WTC11 (cell line): ENCODE data around the gene DHX38. TPM values are rescaled to one million over a fixed set of nuclear protein-coding genes. Genes with fewer than 3 reads are reported as not detected.

Source experiments
- ATAC-seq: fragments of 200-7000 bp; cut with Tn5 transposase; 2 replicates; pipeline ENCODE4 v1.10.0; 2021; ENCODE audit warnings: mild to moderate bottlenecking, moderate library complexity
- CTCF ChIA-PET: fragments of 300-600 bp; sonication (Branson Sonifier 250); formaldehyde crosslinking; loops from one replicate; lab custom pipeline; 2021; ENCODE audit warnings: antibody characterized with exemption; lab: Charles Lee
- POLR2A ChIA-PET: fragments of 350-600 bp; sonication (Branson Sonifier 250); formaldehyde crosslinking; loops from one replicate; lab custom pipeline; 2021; ENCODE audit warnings: antibody characterized with exemption; lab: Charles Lee
- DNase-seq: peaks from one replicate; pipeline ENCODE4 v3.0.0; 2021; ENCODE audit warnings: low spot score
- H3K27ac Mint-ChIP-seq: 2 replicates; pipeline ENCODE4 v1.8.0; 2021; ENCODE audit warnings: mixed read lengths
- H3K27me3 Mint-ChIP-seq: 2 replicates; pipeline ENCODE4 v1.8.0; 2021; ENCODE audit warnings: low read depth, mild to moderate bottlenecking, moderate library complexity, mixed read lengths
- H3K36me3 Mint-ChIP-seq: 2 replicates; pipeline ENCODE4 v1.8.0; 2021; ENCODE audit warnings: mixed read lengths
- H3K4me1 Mint-ChIP-seq: 2 replicates; pipeline ENCODE4 v1.8.0; 2022; ENCODE audit warnings: mixed read lengths
- H3K4me3 Mint-ChIP-seq: 2 replicates; pipeline ENCODE4 v1.8.0; 2021; ENCODE audit warnings: mild to moderate bottlenecking, moderate library complexity, mixed read lengths
- H3K9me3 Mint-ChIP-seq: 2 replicates; pipeline ENCODE4 v1.8.0; 2021; ENCODE audit warnings: mixed read lengths
- ATF1 ChIP-seq: sonication (generic); formaldehyde crosslinking; IDR thresholded peaks from 2 replicates; pipeline ENCODE4 v1.8.1; 2023; ENCODE audit warnings: mild to moderate bottlenecking, moderate library complexity, missing genetic modification reagents
- CBFB ChIP-seq: sonication (generic); formaldehyde crosslinking; IDR thresholded peaks from 2 replicates; pipeline ENCODE4 v1.8.1; 2022; ENCODE audit warnings: mild to moderate bottlenecking, low read depth, missing genetic modification reagents
- CREB1 ChIP-seq: sonication (generic); formaldehyde crosslinking; IDR thresholded peaks from 2 replicates; pipeline ENCODE4 v1.8.0; 2023; ENCODE audit warnings: mild to moderate bottlenecking, missing genetic modification reagents
- E2F1 ChIP-seq: sonication (generic); formaldehyde crosslinking; IDR thresholded peaks from 2 replicates; pipeline ENCODE4 v1.8.0; 2022; ENCODE audit warnings: mild to moderate bottlenecking, missing genetic modification reagents
- ELF4 ChIP-seq: sonication (generic); formaldehyde crosslinking; IDR thresholded peaks from 2 replicates; pipeline ENCODE4 v1.8.1; 2022; ENCODE audit warnings: low read depth, mild to moderate bottlenecking, moderate library complexity, missing genetic modification reagents
- ETV6 ChIP-seq: sonication (generic); formaldehyde crosslinking; IDR thresholded peaks from 2 replicates; pipeline ENCODE4 v1.8.1; 2022; ENCODE audit warnings: mild to moderate bottlenecking, missing genetic modification reagents
- FOXJ3 ChIP-seq: sonication (generic); formaldehyde crosslinking; IDR thresholded peaks from 2 replicates; pipeline ENCODE4 v1.9.0; 2021; ENCODE audit warnings: missing genetic modification reagents, mild to moderate bottlenecking, borderline replicate concordance
- FOXK1 ChIP-seq: sonication (generic); formaldehyde crosslinking; IDR thresholded peaks from 2 replicates; pipeline ENCODE4 v1.8.0; 2022; ENCODE audit warnings: mild to moderate bottlenecking, moderate library complexity, missing genetic modification reagents
- GRHL2 ChIP-seq: fragments of 250-450 bp; sonication (Bioruptor Pico); IDR thresholded peaks from 2 replicates; pipeline ENCODE4 v1.8.0; 2022; ENCODE audit warnings: mild to moderate bottlenecking, moderate library complexity; ENCODE audit not compliant: insufficient replicate concordance, severe bottlenecking
- JAZF1 ChIP-seq: fragments of 250-450 bp; sonication (Bioruptor Pico); IDR thresholded peaks from 2 replicates; pipeline ENCODE4 v1.9.0; 2021; ENCODE audit warnings: moderate library complexity, mild to moderate bottlenecking, inconsistent platforms
- MYBL2 ChIP-seq: sonication (generic); formaldehyde crosslinking; IDR thresholded peaks from 2 replicates; pipeline ENCODE4 v1.8.1; 2023; ENCODE audit warnings: mild to moderate bottlenecking, moderate library complexity, missing genetic modification reagents
- NR2C2 ChIP-seq: sonication (generic); formaldehyde crosslinking; IDR thresholded peaks from 2 replicates; pipeline ENCODE4 v1.8.0; 2022; ENCODE audit warnings: mild to moderate bottlenecking, missing genetic modification reagents
- PRRX2 ChIP-seq: fragments of 250-450 bp; sonication (Bioruptor Pico); IDR thresholded peaks from 2 replicates; pipeline ENCODE4 v1.8.0; 2021; ENCODE audit warnings: mild to moderate bottlenecking
- RELA ChIP-seq: sonication (generic); formaldehyde crosslinking; IDR thresholded peaks from 2 replicates; pipeline ENCODE4 v1.8.1; 2022; ENCODE audit warnings: missing genetic modification reagents, mild to moderate bottlenecking, borderline replicate concordance
- SOX15 ChIP-seq: fragments of 250-450 bp; sonication (Bioruptor Pico); IDR thresholded peaks from 2 replicates; pipeline ENCODE4 v1.9.0; 2021; ENCODE audit warnings: mild to moderate bottlenecking
- TCF7 ChIP-seq: sonication (generic); formaldehyde crosslinking; IDR thresholded peaks from 2 replicates; pipeline ENCODE4 v1.8.0; 2022; ENCODE audit warnings: mild to moderate bottlenecking, low read depth, missing genetic modification reagents, moderate library complexity
- TEAD4 ChIP-seq: sonication (generic); formaldehyde crosslinking; IDR thresholded peaks from 2 replicates; pipeline ENCODE4 v1.8.0; 2022; ENCODE audit warnings: mild to moderate bottlenecking, missing genetic modification reagents
- ZNF232 ChIP-seq: sonication (generic); formaldehyde crosslinking; IDR thresholded peaks from 2 replicates; pipeline ENCODE4 v1.8.0; 2022; ENCODE audit warnings: mild to moderate bottlenecking, missing genetic modification reagents
- ZNF263 ChIP-seq: sonication (generic); formaldehyde crosslinking; IDR thresholded peaks from 2 replicates; pipeline ENCODE4 v1.8.1; 2022; ENCODE audit warnings: low read depth, mild to moderate bottlenecking, moderate library complexity, missing genetic modification reagents
- ZNF281 ChIP-seq: sonication (generic); formaldehyde crosslinking; IDR thresholded peaks from 2 replicates; pipeline ENCODE4 v1.8.0; 2023; ENCODE audit warnings: mild to moderate bottlenecking, missing genetic modification reagents
- ZNF317 ChIP-seq: sonication (generic); formaldehyde crosslinking; IDR thresholded peaks from 2 replicates; pipeline ENCODE4 v1.8.1; 2023; ENCODE audit warnings: low read depth, mild to moderate bottlenecking, moderate library complexity, missing genetic modification reagents, borderline replicate concordance
- ZNF396 ChIP-seq: fragments of 250-450 bp; sonication (Bioruptor Pico); IDR thresholded peaks from 2 replicates; pipeline ENCODE4 v1.8.0; 2021; ENCODE audit warnings: mild to moderate bottlenecking, moderate library complexity, borderline replicate concordance
- ZNF416 ChIP-seq: fragments of 250-450 bp; sonication (Bioruptor Pico); IDR thresholded peaks from 2 replicates; pipeline ENCODE4 v1.9.0; 2021; ENCODE audit warnings: mild to moderate bottlenecking, inconsistent platforms
- total RNA-seq: library from RNA; stranded (reverse); gene quantifications from 3 replicates; pipeline ENCODE4 v1.2.3, GENCODE V29; 2021
- TF ChIP-seq, protein P1 (sequence below): fragments of 250-450 bp; sonication (Bioruptor Pico); IDR thresholded peaks from 2 replicates; pipeline ENCODE4 v1.9.0; 2021; ENCODE audit warnings: moderate library complexity, mild to moderate bottlenecking, inconsistent platforms, borderline replicate concordance
- TF ChIP-seq, protein P2 (sequence below): sonication (generic); formaldehyde crosslinking; IDR thresholded peaks from 2 replicates; pipeline ENCODE4 v1.8.1; 2023; ENCODE audit warnings: mild to moderate bottlenecking, missing genetic modification reagents, borderline replicate concordance
- TF ChIP-seq, protein P3 (sequence below): sonication (generic); formaldehyde crosslinking; IDR thresholded peaks from 2 replicates; pipeline ENCODE4 v1.8.1; 2022; ENCODE audit warnings: low read depth, missing genetic modification reagents, borderline replicate concordance

Gene DHX38
- total RNA-seq, 1 experiment from 2014 or later = 91.7 TPM

GRCh38 chr16:72107371-72107770, 13.7 kb downstream of the DHX38 start (continued):
- TF ChIP-seq MYBL2 (CRISPR knock-in tag) = no peak
- TF ChIP-seq, all 79 proteins: peak for 0

GRCh38 chr16:72108353-72109102, 14.9 kb downstream of the DHX38 start:
- no peak overlapping the region for H3K4me3 Mint-ChIP-seq
- POLR2A ChIA-PET = no interaction called here

GRCh38 chr16:72109300-72109699, 15.7 kb downstream of the DHX38 start:
- Mint-ChIP-seq H3K9me3 (no peaks in the 10 kb centered on the region), H3K36me3 (peaks cover 73% of the 10 kb centered on the region)
- no peak for ATAC-seq
- no peak for TF ChIP-seq JAZF1
- TF ChIP-seq ZNF416 (CRISPR knock-in tag) = no peak
- TF ChIP-seq NR2C2 (CRISPR knock-in tag) = no peak
- no peak for TF ChIP-seq ATF1
- TF ChIP-seq, protein P1, sequence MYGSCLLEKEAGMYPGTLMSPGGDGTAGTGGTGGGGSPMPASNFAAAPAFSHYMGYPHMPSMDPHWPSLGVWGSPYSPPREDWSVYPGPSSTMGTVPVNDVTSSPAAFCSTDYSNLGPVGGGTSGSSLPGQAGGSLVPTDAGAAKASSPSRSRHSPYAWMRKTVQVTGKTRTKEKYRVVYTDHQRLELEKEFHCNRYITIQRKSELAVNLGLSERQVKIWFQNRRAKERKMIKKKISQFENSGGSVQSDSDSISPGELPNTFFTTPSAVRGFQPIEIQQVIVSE (CRISPR knock-in tag) = no peak
- TF ChIP-seq ZNF281 = no peak
- no peak for TF ChIP-seq RELA (CRISPR knock-in tag)
- TF ChIP-seq ZNF232 = no peak
- TF ChIP-seq GRHL2 (CRISPR knock-in tag) = no peak
- no peak for TF ChIP-seq FOXJ3 (CRISPR knock-in tag)
- no peak for TF ChIP-seq ZNF396
- no peak for TF ChIP-seq TCF7 (CRISPR knock-in tag)
- no peak for TF ChIP-seq E2F1 (CRISPR knock-in tag)
- TF ChIP-seq, protein P2, sequence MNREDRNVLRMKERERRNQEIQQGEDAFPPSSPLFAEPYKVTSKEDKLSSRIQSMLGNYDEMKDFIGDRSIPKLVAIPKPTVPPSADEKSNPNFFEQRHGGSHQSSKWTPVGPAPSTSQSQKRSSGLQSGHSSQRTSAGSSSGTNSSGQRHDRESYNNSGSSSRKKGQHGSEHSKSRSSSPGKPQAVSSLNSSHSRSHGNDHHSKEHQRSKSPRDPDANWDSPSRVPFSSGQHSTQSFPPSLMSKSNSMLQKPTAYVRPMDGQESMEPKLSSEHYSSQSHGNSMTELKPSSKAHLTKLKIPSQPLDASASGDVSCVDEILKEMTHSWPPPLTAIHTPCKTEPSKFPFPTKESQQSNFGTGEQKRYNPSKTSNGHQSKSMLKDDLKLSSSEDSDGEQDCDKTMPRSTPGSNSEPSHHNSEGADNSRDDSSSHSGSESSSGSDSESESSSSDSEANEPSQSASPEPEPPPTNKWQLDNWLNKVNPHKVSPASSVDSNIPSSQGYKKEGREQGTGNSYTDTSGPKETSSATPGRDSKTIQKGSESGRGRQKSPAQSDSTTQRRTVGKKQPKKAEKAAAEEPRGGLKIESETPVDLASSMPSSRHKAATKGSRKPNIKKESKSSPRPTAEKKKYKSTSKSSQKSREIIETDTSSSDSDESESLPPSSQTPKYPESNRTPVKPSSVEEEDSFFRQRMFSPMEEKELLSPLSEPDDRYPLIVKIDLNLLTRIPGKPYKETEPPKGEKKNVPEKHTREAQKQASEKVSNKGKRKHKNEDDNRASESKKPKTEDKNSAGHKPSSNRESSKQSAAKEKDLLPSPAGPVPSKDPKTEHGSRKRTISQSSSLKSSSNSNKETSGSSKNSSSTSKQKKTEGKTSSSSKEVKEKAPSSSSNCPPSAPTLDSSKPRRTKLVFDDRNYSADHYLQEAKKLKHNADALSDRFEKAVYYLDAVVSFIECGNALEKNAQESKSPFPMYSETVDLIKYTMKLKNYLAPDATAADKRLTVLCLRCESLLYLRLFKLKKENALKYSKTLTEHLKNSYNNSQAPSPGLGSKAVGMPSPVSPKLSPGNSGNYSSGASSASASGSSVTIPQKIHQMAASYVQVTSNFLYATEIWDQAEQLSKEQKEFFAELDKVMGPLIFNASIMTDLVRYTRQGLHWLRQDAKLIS (CRISPR knock-in tag) = no peak
- TF ChIP-seq CBFB (CRISPR knock-in tag) = no peak
- no peak for TF ChIP-seq ZNF317 (CRISPR knock-in tag)
- no peak for TF ChIP-seq TEAD4
- TF ChIP-seq, all 79 proteins: peak for 0
- no peak overlapping the region for H3K27ac Mint-ChIP-seq
- ChIA-PET POLR2A (no interaction called here), CTCF (no interaction called here)
- H3K4me1 Mint-ChIP-seq = no peaks in the 10 kb centered on the region
- no peak for DNase-seq
- no peaks in the 10 kb centered on the region; the same call in 1 of the 2 replicates for H3K27me3 Mint-ChIP-seq
- no peak overlapping the region for H3K4me3 Mint-ChIP-seq

More at GRCh38 chr16:72108353-72109102, 14.9 kb downstream of the DHX38 start:
- DNase-seq (no peak), ATAC-seq (no peak)
- CTCF ChIA-PET = no interaction called here
- Mint-ChIP-seq H3K27me3 (no peaks in the 10 kb centered on the region; the same call in 1 of the 2 replicates), H3K27ac (no peak overlapping the region), H3K4me1 (no peaks in the 10 kb centered on the region), H3K9me3 (no peaks in the 10 kb centered on the region), H3K36me3 (peaks cover 81% of the 10 kb centered on the region)
- TF ChIP-seq CREB1 (CRISPR knock-in tag) (no peak), SOX15 (CRISPR knock-in tag) (no peak), ZNF317 (CRISPR knock-in tag) (no peak), ETV6 (CRISPR knock-in tag) (no peak), ZNF263 (CRISPR knock-in tag) (no peak), ELF4 (CRISPR knock-in tag) (no peak), PRRX2 (CRISPR knock-in tag) (no peak), FOXK1 (CRISPR knock-in tag) (no peak)
- TF ChIP-seq, protein P3, sequence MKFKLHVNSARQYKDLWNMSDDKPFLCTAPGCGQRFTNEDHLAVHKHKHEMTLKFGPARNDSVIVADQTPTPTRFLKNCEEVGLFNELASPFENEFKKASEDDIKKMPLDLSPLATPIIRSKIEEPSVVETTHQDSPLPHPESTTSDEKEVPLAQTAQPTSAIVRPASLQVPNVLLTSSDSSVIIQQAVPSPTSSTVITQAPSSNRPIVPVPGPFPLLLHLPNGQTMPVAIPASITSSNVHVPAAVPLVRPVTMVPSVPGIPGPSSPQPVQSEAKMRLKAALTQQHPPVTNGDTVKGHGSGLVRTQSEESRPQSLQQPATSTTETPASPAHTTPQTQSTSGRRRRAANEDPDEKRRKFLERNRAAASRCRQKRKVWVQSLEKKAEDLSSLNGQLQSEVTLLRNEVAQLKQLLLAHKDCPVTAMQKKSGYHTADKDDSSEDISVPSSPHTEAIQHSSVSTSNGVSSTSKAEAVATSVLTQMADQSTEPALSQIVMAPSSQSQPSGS = no peak
